Ramos (cell line): Measurements from ENCODE around the gene PLEKHM2.

Experiments
- in situ Hi-C: fragments of 300-500 bp; cut with MboI; formaldehyde crosslinking; loops from one replicate; pipeline ENCODE4 v1.14.3; 2022; ENCODE audit warnings: low sequenced_read_pairs; ENCODE audit not compliant: unreplicated experiment

PLEKHM2 gene

DNA sequence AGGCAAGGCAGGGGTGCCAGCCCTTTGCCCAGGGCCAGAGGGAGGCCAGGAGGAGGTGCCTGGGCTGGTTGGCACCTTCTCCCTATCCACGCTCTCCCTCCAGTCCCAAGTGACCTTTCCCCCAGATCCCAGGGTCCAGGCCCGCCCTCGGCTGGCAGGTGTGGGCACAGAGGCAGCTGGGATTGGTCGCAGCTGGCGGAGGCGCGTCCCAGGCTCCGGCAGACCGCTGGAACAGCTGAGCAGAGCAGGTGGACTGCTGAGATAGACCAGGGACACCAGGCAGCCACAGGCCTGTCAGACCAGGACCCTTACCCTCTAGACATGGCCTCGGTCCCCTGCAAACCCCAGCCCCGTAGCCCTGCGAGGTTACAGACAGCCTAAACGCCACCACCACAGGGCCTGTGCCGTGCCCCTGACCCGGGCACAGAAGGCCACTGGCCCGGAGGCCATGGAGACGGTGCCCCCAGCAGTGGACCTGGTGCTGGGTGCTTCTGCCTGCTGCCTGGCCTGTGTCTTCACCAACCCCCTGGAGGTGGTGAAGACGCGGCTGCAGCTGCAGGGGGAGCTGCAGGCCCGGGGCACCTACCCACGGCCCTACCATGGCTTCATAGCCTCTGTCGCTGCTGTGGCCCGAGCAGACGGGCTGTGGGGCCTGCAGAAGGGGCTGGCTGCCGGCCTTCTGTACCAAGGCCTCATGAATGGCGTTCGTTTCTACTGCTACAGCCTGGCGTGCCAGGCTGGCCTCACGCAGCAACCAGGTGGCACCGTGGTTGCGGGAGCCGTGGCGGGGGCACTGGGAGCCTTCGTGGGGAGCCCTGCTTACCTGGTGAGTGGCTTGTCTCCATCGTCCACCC, 52.1 kb downstream of the PLEKHM2 start, which contains the start of gene SLC25A34:
Gene SLC25A34, plus strand, starts transcription at position 221 of the 854 bp plus-strand sequence. Its CDS starts 228 bp downstream, at position 449.
- in situ Hi-C loops = no loop called here

GRCh38 chr1:15736892-15737261, 52.8 kb downstream of the PLEKHM2 start:
- in situ Hi-C loops = no loop called here

DNA sequence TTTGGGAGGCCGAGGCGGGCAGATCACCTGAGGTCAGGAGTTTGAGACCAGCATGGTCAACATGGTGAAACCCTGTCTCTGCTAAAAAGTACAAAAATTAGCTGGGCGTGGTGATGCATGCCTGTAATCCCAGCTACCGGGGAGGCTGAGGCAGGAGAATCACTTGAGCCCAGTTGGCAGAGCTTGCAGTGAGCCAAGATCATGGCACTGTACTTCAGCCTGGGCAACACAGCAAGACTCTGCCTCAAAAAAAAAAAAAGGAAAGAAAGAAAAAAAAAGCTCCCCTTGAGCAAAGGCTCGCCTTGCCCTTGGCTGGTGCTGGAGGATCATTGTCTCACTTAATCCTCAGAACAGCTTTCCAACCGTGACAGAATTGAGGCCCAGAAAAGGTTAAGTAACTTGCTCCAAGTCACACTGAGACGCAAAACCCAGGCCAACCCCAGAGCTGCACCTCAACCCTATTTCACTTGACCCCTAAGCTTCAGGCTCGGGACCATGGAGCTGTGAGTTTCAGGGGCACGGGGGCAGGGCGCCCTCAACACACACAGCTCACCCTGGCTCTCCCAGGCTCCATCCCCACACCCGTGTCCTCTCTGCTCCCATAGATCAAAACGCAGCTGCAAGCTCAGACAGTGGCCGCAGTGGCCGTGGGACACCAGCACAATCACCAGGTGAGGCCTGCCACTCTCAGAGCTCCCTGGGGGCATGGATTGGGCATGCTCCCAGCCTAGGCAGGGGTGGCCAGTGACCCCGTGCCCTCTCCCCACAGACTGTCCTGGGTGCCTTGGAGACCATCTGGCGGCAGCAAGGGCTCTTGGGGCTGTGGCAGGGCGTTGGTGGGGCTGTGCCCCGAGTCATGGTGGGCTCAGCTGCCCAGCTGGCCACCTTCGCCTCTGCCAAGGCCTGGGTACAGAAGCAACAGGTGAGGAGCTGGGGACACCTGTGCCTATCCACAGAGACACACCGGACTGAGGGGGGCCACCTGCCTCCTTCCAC, 53.5 kb downstream of the PLEKHM2 start:
- in situ Hi-C loops = no loop called here

GRCh38 chr1:15738416-15739113, 54.4 kb downstream of the PLEKHM2 start:
- in situ Hi-C loops = no loop called here

- in situ Hi-C loops = no loop called here
Measured at GRCh38 chr1:15739259-15739658, 55.1 kb downstream of the PLEKHM2 start.

DNA sequence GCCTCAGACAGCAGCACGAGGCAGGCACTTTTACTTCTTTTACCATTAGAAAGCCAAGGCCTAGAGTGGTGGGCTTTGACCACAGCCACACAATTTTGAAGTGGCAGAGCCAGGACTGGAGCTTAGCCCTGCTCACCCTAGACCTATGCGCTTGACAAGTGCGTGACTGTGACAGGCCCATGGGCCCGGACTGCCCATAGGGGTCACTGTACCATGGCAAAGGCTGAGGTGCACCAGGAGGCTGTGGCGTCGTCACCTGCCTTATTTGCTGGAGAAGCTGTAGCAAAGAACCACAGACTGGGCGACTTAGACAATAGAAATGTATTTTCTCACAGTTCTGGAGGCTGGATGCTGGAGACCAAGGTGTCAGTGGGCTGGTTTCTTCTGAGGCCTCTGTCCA, 55.6 kb downstream of the PLEKHM2 start:
- in situ Hi-C loops = no loop called here

DNA sequence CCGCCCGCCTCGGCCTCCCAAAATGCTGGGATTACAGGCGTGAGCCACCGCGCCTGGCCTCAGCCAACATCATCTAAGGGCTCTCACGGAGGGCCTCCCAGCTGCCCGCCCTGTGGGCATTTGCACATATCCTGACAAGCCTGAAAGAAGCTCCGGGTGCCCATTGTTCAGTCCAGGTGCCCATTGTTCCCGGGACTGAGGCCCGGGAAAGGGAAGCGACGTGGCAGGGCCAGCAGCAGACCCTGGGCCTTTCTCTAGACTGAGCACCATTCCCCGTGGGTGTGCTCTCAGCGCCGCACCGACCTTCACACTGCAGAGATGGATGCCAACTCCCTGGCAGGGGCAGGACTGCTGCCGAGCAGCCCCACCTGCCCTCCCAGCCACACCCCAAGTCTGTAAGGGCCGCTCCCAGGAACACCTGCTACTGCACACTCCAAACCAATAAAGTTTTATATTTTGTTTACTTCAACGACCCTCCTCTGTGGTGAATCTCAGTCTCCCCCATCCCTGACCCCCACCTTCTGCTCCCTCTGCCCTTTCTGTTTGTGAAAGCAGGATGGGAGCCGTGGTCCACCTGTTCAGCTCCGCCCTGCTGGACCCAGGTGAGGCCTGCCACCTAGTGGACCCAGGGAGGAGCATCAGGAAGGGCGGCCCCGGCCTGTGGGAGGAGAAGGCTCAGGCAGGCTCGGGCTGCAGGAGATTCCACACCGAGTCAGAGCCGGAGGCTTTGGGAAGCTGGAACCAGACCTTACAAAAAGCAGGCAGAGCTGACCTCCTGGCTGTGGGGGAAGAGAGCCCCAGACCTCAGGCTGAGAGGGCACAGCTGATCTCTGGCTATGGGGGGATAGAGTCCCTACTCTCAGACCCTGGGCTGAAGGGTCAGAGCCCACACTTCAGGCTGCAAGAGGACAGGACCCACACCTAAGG, 57.1 kb downstream of the PLEKHM2 start:
- in situ Hi-C loops = no loop called here

- in situ Hi-C loops = no loop called here
Measured at GRCh38 chr1:15742339-15742801, 58.2 kb downstream of the PLEKHM2 start, which contains the start of gene TMEM82. Gene TMEM82 (plus strand): TSS chr1:15742499. CDS start chr1:15742560, 61 bp downstream.

DNA sequence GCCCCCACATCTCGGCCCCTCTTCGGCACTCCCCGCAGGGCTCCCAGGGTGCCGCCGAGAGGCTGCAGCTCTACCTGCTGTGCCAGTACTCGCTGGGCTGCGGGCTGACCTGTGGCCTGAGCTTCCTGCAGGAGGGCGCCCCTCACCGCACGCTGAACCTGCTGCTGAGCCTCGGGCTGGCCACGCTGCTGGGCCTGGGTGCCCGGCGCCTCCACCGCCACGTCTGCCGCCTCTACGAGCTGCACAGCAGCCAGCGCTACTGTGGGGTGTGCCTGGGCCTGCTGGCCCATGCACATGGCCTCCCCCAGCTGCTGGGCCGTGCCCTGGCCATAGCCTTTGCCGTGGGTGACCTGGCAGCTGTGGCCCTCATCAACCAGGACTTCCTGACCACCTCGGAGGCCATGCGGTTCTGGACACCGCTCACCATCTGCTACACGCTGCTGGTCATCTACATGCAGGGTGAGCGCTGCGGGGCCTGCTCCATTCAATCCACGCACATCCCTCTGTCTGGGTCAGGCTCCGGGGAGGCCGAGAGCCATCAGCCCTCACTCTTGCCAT, 60.1 kb downstream of the PLEKHM2 start:
- in situ Hi-C loops = no loop called here

- in situ Hi-C loops = no loop called here
Measured at GRCh38 chr1:15747378-15747777, 63.3 kb downstream of the PLEKHM2 start.

GRCh38 chr1:15748264-15748663, 64.1 kb downstream of the PLEKHM2 start:
- in situ Hi-C loops = no loop called here

- in situ Hi-C loops = no loop called here
Measured at GRCh38 chr1:15748690-15749398, 64.7 kb downstream of the PLEKHM2 start.

DNA sequence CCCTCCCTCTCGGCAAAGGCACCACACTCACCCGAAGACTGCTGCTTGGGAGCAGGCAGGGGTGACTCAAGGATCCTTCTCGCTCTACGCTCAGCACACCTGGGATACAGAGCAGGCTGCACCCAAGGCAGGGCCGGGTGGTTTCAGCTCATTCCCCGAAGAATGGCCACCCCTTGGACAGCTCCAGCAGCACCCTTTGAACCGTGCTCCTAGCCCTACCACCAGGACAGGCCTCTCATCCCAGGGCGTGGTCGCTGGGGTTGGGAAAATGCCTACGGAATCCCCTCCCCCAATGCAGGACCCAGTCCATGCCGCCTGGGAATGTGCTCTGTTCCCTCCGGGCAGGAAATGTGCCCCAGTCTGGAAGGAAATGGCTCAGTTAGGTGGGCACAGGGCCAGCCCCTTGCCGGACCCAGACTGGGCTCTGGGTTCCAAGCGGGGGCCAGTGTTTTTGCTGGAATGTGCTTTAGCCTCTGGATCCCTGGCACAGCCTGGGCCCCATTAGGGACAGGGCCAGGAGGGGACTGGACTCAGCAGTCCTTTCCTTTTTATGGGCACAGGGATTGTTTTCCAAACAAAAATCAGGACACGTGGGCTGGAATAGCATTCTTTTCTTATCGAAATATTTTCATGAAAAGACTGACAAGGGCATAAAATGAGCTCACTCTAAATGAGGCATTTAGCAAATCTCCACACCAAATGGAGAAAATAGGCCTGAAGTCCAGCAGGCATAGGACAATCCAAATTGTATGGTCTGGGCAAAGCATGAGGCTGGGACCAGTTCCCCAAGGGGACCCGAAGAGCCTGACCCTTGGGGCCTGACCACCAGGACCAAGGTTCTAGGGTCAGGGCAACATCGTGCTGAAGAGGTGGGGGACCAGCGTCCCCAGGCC, 65.5 kb downstream of the PLEKHM2 start:
- in situ Hi-C loops = no loop called here

DNA sequence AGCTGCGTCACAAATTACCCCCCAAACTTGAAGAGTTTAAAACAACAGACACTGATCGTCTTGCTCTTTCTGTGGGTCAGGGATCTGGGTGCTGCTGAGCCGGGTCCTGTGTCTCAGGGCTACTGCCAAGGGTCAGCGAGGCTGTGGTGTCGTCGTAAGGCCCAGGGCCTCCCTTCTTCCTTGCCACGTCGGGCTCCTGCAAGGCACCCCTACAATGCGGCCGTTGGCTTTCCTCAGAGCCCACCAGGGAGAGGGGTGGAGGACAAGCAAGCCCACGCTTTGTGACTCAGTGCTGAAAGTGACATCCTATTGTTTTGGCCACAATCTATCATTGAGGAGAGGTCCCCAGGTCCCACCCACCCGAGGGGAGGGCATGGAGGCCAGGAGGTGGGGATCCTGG, 66.8 kb downstream of the PLEKHM2 start:
- in situ Hi-C loops = no loop called here

GRCh38 chr1:15751717-15752116, 67.6 kb downstream of the PLEKHM2 start:
- in situ Hi-C loops = no loop called here

DNA sequence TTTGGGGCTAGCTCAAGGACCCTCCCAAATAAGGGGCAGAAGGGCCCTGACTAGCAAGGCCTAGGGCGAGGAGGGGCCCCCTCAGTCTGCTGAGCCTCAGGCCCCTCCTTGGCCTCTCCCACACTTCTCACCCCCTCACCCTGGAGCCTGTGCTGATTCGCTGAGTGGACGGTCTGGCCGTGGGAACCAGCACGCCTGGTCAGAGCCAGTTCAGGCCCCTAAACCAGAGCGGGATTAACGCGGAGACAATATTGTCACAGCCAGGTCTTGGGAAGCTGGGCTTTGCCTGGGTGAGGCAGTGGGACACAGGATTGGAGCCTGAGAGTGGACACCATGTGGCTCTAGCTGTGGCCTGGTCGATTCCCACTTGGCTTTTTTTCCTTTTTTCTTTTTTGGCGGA, 69.7 kb downstream of the PLEKHM2 start:
- in situ Hi-C loops = no loop called here

GRCh38 chr1:15755021-15755645, 71.0 kb downstream of the PLEKHM2 start:
- in situ Hi-C loops = no loop called here
